Measurements from ENCODE around the gene METTL15. TPM values are rescaled to one million over a fixed set of nuclear protein-coding genes. Genes with fewer than 3 reads are reported as not detected.
"Not testable (repeated sequence)": the region's sequence is repeated elsewhere in the genome, so short reads cannot be mapped to it uniquely, and the experiment has no call there.

The METTL15 gene
- polyA plus RNA-seq, 3 donors, result 15.0 to 23.0 (median 19.3) TPM

DNA sequence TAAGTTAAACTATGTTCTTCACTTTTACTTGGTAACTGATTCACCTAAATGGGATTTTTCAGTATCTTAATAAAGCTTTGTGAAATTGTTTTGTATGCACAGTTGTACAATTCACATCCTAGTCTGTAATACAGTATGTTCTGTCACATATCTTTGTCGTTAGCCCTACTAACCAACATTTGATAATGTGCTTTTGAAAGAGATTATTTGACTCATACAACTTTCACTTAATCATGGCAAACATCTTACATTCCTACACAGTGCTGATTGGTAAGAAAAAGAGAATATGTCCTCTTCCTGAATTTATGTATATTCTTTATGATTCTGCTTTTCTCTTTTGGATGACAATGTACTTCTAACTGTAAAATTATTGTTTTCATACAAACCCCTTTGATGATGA is 234.5 kb downstream of the METTL15 start:
- no peak for DNase-seq (ENCODE audit: extremely low read depth in 1 of 11, low read depth in 9 of 11, low spot score in 4 of 11)

DNA sequence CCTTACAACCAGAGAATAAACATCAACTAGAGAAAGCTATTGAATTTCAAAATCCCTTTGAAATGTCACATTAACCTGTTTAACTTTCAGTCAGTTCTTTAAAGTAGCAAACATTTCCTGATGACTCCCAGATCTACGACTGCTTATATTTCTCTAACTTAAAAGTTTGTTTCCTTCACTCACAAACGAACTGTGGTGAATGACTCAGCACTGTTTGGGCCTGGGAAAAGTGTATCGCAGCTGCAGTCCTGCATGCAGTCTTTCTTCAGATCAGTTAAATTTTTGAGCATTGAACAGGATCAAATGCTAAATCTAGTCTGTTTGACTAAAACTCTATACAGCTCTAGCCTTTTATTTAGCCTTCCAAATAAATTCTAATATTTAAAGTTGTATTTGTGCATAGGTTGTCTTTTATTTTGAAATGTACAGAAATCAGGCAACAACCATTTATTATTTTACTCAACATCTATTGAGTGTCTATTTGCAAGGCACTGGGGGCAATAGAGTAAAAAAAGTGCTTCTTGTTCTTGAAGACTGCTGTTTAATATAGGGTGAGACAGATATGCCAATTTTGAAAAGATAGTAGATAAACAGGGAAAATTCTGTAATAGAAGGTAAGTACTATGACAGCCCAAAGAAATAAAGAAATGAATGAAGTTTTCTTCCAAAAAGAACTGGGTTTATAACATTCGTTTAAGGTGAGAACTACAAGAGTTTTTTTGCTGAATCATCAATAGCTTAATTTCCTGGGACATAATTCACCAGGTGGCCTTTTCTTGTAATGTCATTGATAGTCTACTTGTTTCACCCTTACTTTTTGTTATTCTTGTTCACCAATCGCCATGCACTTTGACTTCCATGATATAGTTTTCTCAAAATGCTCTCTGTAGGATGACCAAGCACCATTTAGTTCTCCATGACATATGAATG is 235.4 kb downstream of the METTL15 start:
- no peak for DNase-seq (ENCODE audit: extremely low read depth in 1 of 11, low read depth in 9 of 11, low spot score in 4 of 11)

DNA sequence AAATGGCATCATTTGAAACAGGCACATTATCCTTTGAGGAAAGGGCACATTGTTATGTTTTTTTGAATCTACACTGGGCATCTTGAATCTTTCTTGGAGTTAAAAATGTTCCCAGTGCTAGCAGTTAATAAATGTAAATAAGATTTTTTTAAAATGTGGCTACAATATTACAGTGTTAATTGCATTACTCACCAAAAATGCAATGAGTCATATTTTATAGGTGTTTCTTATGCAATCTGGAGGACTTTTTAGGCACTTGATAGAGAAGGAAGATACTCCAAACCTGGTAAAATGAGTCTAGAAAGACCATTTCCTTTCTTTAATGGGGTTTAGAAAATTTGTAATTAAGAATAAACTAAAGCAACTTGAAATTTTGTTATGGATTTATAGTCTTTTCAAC is 238.0 kb downstream of the METTL15 start:
- DNase-seq (ENCODE audit: extremely low read depth in 1 of 11, low read depth in 9 of 11, low spot score in 4 of 11), result no peak

GRCh38 chr11:28346721-28347120 is 238.5 kb downstream of the METTL15 start:
- DNase-seq (ENCODE audit: extremely low read depth in 1 of 11, low read depth in 9 of 11, low spot score in 4 of 11), result no peak

DNA sequence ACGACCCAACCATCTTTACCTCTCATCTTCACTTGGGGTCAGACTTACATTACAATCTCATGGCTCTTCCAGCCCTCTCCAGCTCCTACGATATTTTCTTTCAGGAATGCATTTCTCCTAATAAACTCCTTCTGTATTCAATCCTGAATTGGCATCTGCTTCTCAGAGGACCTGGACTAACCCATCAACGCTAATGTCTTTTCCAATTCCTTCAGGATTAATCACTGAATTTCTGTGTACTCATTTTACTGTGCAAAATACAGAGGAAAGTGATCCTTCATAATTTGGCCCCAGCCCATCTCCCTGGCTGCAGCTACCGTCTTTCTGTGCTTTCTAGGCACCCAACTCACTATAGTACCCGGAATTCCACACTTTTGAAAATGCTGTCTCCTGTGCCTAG is 239.2 kb downstream of the METTL15 start:
- no peak for DNase-seq (ENCODE audit: extremely low read depth in 1 of 11, low read depth in 9 of 11, low spot score in 4 of 11)

- DNase-seq (ENCODE audit: extremely low read depth in 1 of 11, low read depth in 9 of 11, low spot score in 4 of 11), result no peak
Observed at GRCh38 chr11:28350216-28350615, 242.0 kb downstream of the METTL15 start.

- no peak for DNase-seq (ENCODE audit: extremely low read depth in 1 of 11, low read depth in 9 of 11, low spot score in 4 of 11)
Observed at GRCh38 chr11:28353991-28354390, 245.8 kb downstream of the METTL15 start.

DNA sequence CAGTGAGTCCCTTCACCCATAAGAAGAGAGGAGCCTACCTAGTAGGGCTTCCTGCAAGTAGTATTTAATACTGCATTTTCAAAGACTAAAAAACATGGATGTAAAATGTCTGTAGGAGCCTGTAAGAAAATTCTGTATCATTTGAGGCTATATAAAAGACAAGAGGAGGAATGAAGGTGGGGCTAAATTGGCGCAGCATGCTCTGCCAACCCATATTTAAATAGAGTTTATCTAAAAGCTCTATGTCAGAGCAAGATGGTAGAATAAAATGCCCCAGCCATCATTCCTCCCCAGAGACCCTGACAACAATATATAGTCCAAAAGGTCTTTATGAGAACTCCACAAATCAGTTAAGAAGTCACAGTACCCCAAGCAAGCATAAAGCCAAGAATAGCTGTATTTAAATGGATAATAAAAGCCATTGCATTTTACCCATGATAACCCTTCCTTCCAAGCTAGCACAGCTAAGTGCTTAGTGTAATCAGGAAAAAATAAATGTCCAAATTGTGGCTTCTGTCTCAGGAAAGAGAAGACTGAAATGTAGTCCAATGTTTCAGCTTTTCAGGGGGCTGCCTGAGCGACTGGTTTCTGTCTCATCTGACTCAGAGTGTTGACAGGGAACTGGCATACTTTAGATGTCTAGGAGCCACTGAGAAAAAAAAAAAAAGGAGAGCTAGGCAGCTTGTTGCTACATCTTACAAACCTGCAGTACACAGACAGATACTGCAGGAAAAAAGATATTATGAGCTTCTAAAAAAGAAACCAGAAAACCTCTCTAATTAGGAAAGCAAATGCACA is 258.6 kb downstream of the METTL15 start:
- DNase-seq (ENCODE audit: extremely low read depth in 1 of 11, low read depth in 9 of 11, low spot score in 4 of 11), result no peak

GRCh38 chr11:28378095-28378494 is 269.9 kb downstream of the METTL15 start:
- not testable (repeated sequence) for DNase-seq (ENCODE audit: extremely low read depth in 1 of 11, low read depth in 9 of 11, low spot score in 4 of 11)

Other genes starting within 250 kb of the METTL15 start
- 10 to 100 TPM in 2 of 3 donors, 1 to 10 TPM in 1; 9.5 to 16.1 (median 12.7) TPM for gene KIF18A, start 232 bp upstream of the METTL15 start, polyA plus RNA-seq (ENCODE audit: insufficient read length in 3 of 3)

All from renal cortex interstitium (tissue), 11 donors.